Testis (tissue), 2 donors: ENCODE data around the gene SLC27A6.

Experiments
- POLR2A ChIP-seq: fragments of 450-650 bp; IDR thresholded peaks from one replicate; pipeline ENCODE4 v1.6.1; 2017; ENCODE audit warnings: antibody characterized with exemption, mild to moderate bottlenecking, moderate library complexity
- TF ChIP-seq, protein P1 (sequence below), 3 experiments: fragments of 450-650 bp in 2 of 3; fragments of 200-600 bp in 1 of 3; sonication (generic) in 1 of 3; IDR thresholded peaks; one replicate each; pipeline ENCODE4 v1.5.1; 2016 to 2019; ENCODE audit warnings: antibody characterized with exemption in 3 of 3, mild to moderate bottlenecking in 2 of 3, moderate library complexity in 1 of 3

DNA sequence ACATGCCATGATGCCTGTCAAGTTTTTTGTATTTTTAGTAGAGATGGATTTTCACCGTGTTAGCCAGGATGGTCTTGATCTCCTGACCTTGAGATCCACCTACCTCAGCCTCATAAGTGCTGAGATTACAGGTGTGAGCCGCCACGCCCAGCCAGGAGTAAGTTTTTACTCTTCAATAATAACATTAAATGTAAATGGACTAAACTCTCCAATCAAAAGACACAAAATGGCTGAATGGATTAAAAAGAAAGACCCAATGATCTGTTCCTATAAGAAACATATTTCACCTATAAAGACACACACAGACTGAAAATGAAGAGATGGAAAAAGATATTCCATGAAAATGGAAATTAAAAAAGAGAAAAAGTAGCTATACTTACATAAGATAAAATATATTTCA lies 92.0 kb downstream of the SLC27A6 start:
- TF ChIP-seq, protein P1, sequence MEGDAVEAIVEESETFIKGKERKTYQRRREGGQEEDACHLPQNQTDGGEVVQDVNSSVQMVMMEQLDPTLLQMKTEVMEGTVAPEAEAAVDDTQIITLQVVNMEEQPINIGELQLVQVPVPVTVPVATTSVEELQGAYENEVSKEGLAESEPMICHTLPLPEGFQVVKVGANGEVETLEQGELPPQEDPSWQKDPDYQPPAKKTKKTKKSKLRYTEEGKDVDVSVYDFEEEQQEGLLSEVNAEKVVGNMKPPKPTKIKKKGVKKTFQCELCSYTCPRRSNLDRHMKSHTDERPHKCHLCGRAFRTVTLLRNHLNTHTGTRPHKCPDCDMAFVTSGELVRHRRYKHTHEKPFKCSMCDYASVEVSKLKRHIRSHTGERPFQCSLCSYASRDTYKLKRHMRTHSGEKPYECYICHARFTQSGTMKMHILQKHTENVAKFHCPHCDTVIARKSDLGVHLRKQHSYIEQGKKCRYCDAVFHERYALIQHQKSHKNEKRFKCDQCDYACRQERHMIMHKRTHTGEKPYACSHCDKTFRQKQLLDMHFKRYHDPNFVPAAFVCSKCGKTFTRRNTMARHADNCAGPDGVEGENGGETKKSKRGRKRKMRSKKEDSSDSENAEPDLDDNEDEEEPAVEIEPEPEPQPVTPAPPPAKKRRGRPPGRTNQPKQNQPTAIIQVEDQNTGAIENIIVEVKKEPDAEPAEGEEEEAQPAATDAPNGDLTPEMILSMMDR (IDR thresholded peaks at IDR 0.05) = no peak
- TF ChIP-seq POLR2A = no peak
